Mucosa of descending colon (tissue), 3 donors: Measurements from ENCODE around the gene ELL. TPM values are rescaled to one million over a fixed set of nuclear protein-coding genes. Genes with fewer than 3 reads are reported as not detected.

Experiments used
- ATAC-seq: fragments of 200-7000 bp; cut with Tn5 transposase; one replicate; pipeline ENCODE4 v1.9.1; 2020; ENCODE audit warnings: mild to moderate bottlenecking, moderate library complexity
- DNase-seq, 3 donors: peaks; one replicate each; pipeline ENCODE4 v3.0.0-alpha.2; 2020
- H3K36me3 ChIP-seq: fragments of 200-600 bp; one replicate; pipeline ENCODE4 v1.8.0; 2021; ENCODE audit warnings: low read depth, mild to moderate bottlenecking
- H3K4me1 ChIP-seq: fragments of 200-600 bp; one replicate; pipeline ENCODE4 v1.8.0; 2021; ENCODE audit warnings: low read depth, mild to moderate bottlenecking
- H3K4me3 ChIP-seq: fragments of 200-600 bp; one replicate; pipeline ENCODE4 v1.8.0; 2021; ENCODE audit warnings: mild to moderate bottlenecking
- H3K9me3 ChIP-seq: fragments of 200-600 bp; one replicate; pipeline ENCODE4 v1.8.0; 2021; ENCODE audit warnings: mild to moderate bottlenecking
- CTCF ChIP-seq: fragments of 200-600 bp; IDR thresholded peaks from one replicate; pipeline ENCODE4 v1.8.0; 2022; ENCODE audit warnings: antibody characterized with exemption, mild to moderate bottlenecking
- intact Hi-C, 2 donors: fragments of 100-400 bp; cut with DNase I in 1 of 2; cut with micrococcal nuclease in 1 of 2; formaldehyde crosslinking; loops; one replicate each; pipeline versions ENCODE4 v1.11.0 to v1.11.1; 2022; cut with DNase I, micrococcal nuclease
- total RNA-seq, 3 donors: library from RNA; stranded (reverse); fragmentation: NEBNext Ultra II Directional in 2 of 3; extraction: Animal tissue kit (Norgen Biotek cat#: 25700) in 2 of 3; gene quantifications; one replicate each; pipeline versions ENCODE4 v1.2.1 to v1.2.4, GENCODE V29; 2021 to 2023
- donor health status: DM: no; HTN: no; CAD: no; lungs with moderate emphysema.
- donor health status: DM: no; HTN: no; CAD: no.
- donor health status: DM: no; HTN: yes; CAD: no.

Gene ELL
- total RNA-seq, 3 donors from 2014 or later, result 17.8 to 21.6 (median 18.9) TPM

GRCh38 chr19:18474366-18474887 lies 47.4 kb downstream of the ELL start:
- no peak for TF ChIP-seq CTCF
- no peak for DNase-seq
- intact Hi-C loops, result no loop called here
- Histone ChIP-seq H3K36me3 (no peaks in the 10 kb centered on the region), H3K4me1 (peaks cover 61% of the 10 kb centered on the region), H3K4me3 (no peak overlapping the region), H3K9me3 (no peaks in the 10 kb centered on the region)
- ATAC-seq, result no peak

GRCh38 chr19:18473706-18474087 lies 48.2 kb downstream of the ELL start:
- no peak overlapping the region for H3K4me3 ChIP-seq
- no peak for TF ChIP-seq CTCF
- H3K9me3 ChIP-seq, result no peaks in the 10 kb centered on the region
- intact Hi-C loops, result no loop called here
- H3K36me3 ChIP-seq, result no peaks in the 10 kb centered on the region
- ATAC-seq (no peak), DNase-seq (no peak)
- H3K4me1 ChIP-seq, result peaks cover 54% of the 10 kb centered on the region

- intact Hi-C loops, result no loop called here
- TF ChIP-seq CTCF, result no peak
- peaks cover 49% of the 10 kb centered on the region for H3K4me1 ChIP-seq
These were observed 48.7 kb downstream of the ELL start for GRCh38 chr19:18473003-18473705.

GRCh38 chr19:18470787-18471186 lies 51.1 kb downstream of the ELL start:
- intact Hi-C loops, result no loop called here
- H3K9me3 ChIP-seq, result no peaks in the 10 kb centered on the region

More at GRCh38 chr19:18473003-18473705, 48.7 kb downstream of the ELL start:
- DNase-seq (no peak), ATAC-seq (no peak)
- H3K4me3 ChIP-seq, result no peak overlapping the region
- no peaks in the 10 kb centered on the region for H3K36me3 ChIP-seq
- H3K9me3 ChIP-seq, result no peaks in the 10 kb centered on the region

DNA sequence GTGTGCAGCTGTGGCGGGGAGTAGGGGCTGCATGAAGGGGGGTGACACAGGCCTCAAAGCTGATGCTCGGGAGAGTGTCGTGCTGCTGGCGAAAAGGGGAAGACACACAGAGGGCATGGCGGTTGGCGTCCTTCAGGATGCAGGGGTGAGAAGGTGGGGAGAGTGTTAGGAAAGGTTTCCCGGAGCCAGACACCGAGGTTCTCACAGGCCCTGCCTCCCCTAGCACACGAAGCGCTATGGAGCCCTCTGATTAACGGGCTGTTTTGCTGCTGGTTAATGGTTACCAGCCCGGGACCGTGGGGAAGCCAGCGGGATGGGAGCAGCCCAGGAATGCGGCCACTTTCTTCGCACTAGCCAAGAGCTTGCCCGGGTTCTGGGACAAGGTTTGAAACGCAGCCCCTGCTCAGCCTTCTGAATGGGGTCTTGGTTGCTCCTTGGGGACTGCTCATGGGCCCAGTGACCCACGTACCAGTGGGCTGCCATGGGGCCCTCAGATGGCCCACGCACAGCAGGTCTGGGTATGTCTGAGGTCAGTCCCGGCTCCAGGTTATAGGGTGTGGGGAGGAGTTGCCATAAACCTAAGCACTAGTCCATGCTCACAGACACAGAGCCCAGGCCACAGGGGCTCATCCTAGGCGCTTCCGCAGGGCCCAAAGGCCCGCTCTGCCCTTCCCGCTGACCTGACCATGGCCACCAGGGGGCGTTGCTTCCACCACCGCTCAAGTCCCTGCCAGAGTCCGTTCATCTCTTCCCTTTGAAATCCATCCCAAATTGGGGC lies 52.6 kb downstream of the ELL start:
- DNase-seq (peak in 2 of 3 donors; percentile 76 to 82), ATAC-seq (peak; percentile 71)
- H3K4me3 ChIP-seq, result no peak overlapping the region
- intact Hi-C loops, result no loop called here
- no peaks in the 10 kb centered on the region for H3K36me3 ChIP-seq
- H3K9me3 ChIP-seq, result no peaks in the 10 kb centered on the region
- TF ChIP-seq CTCF, result peak; percentile 61
- H3K4me1 ChIP-seq, result peaks cover 37% of the 10 kb centered on the region

More at GRCh38 chr19:18470787-18471186, 51.1 kb downstream of the ELL start:
- no peak for TF ChIP-seq CTCF
- Histone ChIP-seq H3K4me3 (no peak overlapping the region), H3K4me1 (peaks cover 39% of the 10 kb centered on the region), H3K36me3 (no peaks in the 10 kb centered on the region)
- no peak for ATAC-seq
- DNase-seq, result no peak
